GM11168 (cell line): ENCODE measurements around the gene CTXND1.
"Not testable (repeated sequence)": the region's sequence is repeated elsewhere in the genome, so short reads cannot be mapped to it uniquely, and the experiment has no call there.

Source experiments
- in situ Hi-C: fragments of 300-500 bp; cut with MboI; formaldehyde crosslinking; loops from one replicate; pipeline ENCODE4 v1.12.0; 2022; ENCODE audit warnings: low sequenced_read_pairs; ENCODE audit not compliant: unreplicated experiment

The CTXND1 gene

DNA sequence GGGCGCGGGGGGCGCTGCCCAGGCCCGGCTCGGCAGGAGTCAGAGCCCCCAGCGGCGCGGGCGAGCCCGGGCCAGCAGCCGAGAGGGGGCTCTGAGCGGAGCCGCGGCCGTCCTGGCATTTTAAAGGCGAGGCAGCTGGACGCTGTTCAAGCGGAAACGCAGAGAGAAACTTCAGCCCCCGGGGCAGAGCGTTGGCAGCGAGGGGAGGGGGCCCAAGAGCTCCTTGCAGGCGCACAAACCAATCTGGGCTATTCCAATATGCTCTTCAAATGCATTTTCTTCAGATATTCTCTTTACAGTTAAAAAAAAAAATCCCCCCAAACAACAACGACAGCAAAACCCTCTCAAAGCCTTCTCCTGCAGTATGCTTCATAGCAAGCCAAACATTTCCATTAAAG lies at the start of gene CTXND1:
Gene CTXND1, minus strand, starts transcription at position 93 of the 398 bp plus-strand sequence. CDS start 50,264 bp downstream, outside the sequence.
- in situ Hi-C loops, result no loop called here

DNA sequence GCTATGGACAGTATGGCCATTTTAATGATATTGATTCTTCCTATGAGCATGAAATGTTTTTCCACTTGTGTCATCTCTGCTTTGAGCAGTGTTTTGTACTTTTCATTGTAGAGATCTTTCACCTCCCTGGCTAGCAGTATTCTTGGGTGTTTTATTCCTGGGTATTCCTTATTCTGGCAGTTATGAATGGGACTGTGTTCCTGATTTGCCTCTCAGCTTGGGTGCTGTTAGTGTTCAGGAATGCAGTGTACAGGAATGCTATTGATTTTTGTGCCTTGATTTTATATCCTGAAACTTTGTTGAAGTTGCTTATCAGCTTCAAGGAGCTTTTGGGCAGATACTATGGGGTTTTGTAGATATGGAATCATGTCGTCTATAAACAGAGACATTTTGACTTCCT lies 49.5 kb upstream of the CTXND1 start:
- in situ Hi-C loops, result no loop called here

DNA sequence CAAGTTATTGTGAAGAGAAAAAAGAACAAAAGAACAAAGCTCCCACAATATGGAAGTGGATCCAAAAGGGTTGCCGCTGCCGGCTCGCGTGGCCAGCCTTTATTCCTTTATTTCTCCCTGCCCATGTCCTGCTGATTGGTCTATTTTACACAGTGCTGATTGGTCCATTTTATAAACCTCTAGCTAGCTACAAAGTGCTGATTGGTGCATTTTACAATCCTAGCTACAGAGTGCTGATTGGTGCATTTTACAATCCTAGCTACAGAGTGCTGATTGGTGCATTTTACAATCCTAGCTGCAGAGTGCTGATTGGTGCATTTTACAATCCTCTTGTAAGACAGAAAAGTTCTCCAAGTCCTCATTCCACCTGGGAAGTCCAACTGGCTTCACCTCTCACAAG lies 43.8 kb upstream of the CTXND1 start:
- in situ Hi-C loops, result not testable (repeated sequence)

DNA sequence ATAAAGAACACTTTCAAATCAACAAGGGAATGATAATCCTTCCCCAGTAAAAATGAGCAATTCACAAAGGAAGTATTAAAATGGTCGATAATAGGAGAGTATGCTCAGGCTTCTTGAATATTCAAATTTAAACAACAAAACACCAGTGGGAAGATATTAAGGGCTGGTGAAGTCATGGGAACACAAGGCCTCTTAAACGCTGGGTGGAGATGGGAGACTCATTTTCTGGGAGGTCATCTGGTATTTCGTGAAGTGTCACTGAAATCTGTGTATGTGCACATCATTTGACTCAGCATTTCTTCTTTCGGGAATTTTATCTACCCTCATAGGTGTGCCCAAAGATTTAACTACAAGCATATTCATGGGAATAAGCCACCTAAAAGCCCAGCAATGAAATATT lies 40.1 kb upstream of the CTXND1 start:
- in situ Hi-C loops, result no loop called here

DNA sequence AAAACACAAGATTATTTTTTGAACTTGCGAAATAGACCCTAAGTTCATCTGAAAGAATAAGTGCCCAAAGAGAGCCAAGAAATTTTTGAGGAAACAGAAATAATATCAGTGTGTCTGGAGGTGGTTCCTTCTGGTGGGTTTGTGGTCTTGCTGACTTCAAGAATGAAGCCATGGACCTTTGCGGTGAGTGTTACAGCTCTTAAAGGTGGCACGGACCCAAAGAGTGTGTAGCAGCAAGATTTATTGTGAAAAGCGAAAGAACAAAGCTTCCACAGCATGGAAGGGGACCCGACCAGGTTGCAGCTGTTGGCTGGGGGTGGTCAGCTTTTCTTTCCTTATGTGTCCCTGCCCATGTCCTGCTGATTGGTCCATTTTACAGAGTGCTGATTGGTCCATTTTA lies 38.9 kb upstream of the CTXND1 start:
- in situ Hi-C loops, result not testable (repeated sequence)

DNA sequence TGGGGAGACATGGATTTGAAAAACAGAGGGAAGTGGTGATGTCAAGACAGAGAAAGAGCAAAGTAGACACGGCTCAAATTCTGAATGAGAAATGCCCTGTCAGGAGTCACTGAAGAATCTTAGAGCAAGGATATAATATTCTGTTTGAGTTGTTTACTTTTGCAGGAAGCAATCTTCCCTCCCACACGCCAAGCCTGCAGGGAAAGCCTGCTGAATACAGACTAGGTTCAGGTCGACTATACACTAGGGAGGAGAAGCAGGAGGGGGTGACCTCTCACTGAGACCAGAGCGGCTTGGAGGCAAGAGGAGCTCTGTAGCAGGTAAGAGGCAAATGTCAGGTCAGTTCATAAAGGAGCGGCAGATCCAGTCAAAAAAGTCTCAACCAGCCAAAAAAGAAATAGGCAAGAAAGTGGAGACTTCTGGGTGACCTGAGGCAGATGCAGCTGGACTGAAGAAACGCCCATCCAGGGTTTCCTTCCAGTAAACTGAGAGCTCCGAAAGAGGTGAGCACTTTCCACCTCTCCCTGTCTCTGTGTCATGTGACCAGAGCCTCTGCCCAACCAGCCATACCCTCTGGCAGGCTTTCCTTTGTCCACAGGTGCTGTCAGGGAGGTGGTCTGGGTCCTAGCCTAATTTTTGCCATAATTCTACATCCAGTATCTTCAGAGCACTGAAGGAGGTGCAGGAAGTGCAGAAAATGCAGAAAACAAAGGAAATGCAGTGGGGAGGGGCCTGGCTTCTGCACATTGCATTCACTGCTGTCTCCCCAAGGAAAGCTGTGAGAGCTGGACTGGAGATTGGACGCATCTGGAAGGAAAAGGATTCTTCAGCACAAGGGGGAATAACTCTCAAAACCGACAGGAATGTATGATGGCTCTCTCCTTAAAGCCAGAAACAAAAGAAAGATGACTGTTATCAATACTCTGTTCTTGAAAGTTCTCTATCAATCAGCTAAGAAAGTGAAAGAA lies 37.8 kb upstream of the CTXND1 start:
- in situ Hi-C loops, result no loop called here

DNA sequence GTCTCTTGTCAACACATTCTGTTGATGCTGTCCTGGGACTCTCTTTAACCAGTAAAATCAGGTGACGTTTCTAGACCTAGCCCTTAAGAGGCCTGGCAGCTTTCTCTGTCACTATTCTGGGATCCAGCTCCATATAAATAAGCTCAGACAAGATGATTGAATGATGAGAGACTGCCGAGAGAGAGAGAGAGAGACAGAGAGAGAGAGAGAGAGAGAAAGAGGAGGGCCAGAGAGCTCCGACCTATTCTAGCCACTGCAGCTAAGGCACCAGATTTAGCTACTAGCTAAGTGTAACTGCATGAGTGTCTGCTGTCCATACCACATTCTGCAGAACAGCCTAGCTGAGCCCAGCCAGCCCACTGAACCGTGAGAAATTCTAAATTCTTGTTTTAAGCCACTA lies 36.1 kb upstream of the CTXND1 start:
- in situ Hi-C loops, result no loop called here

DNA sequence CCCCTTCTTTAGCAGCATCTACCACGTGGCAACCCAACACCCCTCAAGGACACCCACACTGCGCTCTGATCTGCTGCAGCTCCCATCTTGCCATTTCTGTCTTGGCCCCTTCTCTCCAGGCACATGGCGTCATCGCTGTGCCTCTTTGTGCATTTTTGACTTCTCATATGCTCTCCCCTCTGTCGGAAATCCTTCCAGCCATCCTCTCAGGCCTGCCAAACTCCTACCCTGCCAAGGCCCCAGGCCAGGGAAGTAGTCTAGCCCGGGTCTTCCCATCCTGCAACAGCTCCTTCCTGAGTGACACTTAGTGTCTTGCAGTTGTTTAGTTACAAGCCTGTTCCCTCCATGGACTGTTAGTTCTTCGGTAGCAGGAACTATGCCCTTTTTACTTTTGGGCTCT lies 34.0 kb upstream of the CTXND1 start:
- in situ Hi-C loops, result no loop called here

DNA sequence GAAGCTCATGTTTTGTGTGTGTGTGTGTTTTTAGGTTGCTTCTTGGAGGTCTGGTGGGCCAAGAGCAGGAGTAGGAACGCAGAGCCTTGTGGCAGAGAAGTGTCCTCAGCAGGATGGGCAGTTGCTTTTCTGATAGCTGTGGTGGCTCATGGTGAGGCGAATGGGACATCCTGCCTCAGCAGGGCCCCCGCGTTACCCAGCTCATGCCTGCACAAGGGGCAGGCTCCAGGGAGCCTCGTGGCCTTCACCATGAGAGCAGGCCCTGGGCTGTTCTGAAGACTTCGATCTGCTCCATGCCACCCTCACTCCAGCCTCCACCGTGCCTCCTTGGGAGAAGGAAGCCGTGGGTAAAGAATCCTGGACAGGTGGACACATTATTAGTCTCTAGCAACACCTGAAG lies 33.4 kb upstream of the CTXND1 start:
- in situ Hi-C loops, result no loop called here

DNA sequence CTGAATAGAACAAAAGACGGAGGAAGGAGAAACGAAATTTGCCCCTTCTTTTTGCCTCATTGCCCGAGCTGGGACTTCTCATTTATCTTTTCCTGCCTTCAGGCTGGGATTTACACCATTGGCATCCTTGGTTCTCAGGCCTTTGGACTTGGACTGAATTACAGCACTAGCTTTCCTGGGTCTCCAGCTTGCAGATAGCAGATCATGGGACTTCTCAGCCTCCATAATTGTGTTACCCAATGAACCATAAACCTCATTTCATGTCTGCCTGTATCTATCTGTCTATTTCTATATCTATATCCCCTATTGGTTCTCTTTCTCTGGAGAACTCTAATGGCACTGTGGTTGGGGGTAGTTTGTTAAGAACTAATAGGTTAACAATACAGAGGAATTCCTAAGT lies 31.5 kb upstream of the CTXND1 start:
- in situ Hi-C loops, result no loop called here

DNA sequence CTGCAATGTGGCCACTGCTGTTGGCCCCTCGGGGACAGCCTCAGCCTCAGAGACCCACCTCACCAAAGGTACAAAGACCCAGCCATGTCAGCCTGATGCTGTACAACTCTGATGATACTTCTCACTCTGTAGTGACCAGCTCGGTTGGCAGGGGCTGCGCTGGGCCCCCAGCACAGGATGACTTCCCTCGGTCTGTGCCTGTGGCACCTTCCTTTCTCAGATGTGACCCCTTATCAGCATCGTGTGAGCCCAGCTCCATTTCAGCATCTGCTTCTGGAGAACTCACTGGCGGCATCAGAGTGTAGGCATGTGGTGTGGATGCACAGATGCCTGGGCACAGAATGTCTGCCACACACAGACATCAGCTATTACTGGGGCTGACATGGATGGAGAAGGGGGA lies 25.1 kb upstream of the CTXND1 start:
- in situ Hi-C loops, result no loop called here

DNA sequence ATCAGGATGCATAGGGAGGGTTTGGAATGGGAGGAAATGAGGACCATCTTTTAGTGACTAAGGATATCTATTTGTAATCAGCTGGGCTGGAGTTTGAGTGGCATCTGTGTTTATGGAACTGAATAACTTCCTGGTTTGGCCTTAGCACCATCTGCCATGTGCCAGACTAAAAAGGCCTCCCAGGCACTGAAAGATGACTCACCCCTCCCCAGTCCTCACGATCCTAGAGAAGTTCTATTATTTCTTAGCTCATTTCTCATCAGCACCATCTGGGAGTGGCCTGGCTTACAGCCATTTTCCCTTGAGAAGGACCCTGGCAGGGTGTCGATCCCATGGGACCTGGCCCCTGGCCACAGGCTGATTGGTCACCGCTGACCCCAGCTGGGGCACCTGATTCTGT lies 23.9 kb upstream of the CTXND1 start:
- in situ Hi-C loops, result no loop called here

DNA sequence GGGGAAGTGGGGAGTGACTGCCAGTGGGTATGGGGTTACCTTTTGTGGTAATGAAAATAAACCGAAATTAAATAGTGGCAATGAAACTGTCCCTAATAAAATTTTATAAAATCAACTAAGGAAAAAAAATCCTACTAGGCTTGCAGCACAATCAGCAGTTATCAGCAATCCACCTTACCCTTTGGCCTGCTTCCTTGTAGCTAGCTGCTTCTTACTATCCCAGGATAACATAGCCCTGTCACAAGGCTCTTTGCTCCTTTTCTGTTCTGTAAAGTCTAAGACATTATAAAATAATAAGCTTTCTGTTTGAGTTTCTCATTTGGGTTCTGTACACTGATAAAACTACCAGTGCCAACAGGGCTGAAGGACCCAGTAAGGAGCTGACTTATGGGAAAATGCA lies 23.0 kb upstream of the CTXND1 start:
- in situ Hi-C loops, result no loop called here

DNA sequence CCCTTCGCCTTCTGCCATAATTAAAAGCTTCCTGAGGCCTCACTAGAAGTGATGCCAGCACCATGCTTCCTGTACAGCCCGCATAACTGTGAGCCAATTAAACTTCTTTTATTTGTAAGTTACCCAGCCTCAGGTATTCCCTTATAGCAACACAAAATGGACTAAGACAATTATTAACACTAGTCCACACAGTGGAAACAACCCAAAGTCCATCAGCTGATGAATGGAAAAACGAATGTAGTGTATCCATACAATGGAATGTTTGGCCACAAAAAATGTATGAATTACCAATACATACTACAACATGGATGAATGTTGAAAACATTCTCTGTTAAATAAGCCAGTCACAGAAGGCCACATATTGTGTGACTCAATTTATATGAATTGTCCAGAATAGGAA lies 22.5 kb upstream of the CTXND1 start:
- in situ Hi-C loops, result no loop called here

DNA sequence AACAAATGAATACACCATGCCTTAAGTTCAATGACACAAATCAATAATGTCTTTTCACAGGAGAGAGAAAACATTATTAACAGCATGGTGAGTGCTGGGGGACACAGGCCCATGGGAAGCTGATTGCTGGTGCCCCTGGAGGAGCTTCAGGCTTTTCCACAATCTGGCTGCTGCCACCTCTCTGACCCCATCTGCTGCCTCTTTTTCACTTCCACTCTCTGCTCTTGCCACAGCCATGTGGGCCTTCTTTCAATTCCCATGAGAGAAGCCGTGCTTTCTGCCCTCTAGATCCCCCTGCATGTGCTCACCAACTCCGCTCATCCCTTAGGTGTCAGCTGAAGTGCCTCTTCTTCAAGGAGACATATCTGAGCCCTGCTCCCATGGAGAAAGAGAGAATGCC lies 21.0 kb upstream of the CTXND1 start:
- in situ Hi-C loops, result no loop called here

DNA sequence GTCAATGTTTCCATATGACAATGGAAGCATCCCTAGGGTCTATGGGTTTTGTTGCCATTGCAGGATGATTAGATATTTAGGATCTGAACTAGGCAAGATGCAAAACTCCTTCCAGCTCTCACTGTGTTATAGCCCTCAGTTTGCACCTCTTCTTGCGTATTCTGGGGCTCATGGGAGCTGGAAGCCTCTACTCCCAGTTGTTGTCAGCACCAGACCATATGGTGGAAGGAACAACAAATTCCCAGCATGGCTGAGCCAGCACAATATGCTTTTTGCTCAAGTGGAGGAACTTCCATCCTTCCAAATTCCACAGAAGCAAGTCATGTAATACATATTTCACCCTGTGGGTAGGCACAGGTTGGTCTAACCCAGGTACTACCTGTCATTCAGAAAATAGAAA lies 18.5 kb upstream of the CTXND1 start:
- in situ Hi-C loops, result no loop called here

DNA sequence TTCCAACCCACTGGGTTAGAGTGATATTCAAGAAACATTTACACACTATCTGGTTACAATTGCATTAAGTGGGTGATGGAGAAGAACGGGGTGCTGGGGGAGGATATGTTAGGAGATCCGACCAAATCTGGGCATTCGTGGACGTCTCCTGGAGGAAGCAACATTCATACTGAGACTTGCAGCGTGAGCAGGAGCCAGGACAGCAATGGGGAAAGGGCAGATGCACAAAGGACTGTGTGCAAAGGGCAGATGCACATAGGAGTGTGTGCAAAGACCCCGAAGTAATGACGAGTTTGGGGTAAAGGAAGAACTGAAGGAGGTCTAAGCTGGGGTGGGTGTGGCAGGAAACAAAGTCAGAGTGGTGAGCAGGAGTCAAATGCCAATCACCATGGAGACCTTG lies 16.1 kb upstream of the CTXND1 start:
- in situ Hi-C loops, result no loop called here

DNA sequence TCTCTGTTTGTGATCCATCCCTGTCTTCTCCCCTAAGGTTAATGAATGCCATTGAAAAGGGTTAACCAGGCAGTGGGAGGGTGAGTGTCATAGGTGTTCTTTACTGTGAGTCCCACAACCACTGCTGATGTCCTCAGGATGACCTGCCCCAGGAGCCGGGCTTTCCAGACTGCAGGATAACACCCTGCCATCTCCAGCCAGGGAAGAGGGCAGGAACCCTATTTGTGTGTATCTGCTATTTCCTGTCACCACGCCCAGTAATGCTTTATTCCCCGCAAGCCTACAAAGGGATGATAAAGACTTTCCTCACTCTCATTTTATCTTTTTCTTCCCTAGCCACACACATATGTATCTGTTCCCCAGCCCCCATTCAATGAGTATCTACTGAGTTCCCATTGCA lies 15.6 kb upstream of the CTXND1 start:
- in situ Hi-C loops, result no loop called here

DNA sequence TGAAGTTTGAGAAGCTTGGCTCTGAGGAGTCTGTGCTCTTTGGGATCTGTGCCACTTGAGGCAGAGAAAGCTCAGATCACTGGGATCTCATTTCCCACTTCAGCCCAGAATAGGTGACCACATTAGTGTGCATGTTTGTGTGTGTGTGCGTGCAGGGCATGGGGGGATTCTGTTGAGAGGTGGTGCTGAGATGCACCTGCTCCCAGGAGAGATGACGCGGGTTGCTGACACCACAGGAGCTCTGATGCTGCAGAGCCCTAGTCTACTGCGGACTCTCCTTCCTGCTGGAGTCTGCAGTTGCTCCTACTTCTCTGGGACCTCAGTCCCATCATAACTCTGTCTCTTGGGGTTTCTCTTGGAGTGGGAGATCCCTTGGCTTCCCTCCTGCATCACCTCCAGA lies 14.7 kb upstream of the CTXND1 start:
- in situ Hi-C loops, result no loop called here

DNA sequence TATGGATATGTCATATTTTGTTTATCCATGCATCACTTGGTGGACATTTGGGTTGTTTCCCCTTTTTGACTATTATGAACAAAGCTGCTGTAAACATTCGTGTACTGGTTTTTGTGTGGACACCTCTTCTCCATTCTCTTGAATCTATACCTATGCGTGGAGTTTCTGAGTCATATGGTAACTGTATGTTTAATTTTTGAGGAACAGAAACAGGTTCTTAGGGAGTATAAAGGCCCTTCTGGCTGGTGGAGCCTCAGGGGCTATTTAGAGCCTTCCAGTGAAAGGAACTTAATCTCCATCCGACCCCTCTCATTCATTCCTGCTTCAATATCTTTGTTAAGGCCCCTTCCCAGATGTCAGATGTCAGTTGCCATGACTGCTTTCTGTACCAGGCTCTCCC lies 14.1 kb upstream of the CTXND1 start:
- in situ Hi-C loops, result no loop called here

DNA sequence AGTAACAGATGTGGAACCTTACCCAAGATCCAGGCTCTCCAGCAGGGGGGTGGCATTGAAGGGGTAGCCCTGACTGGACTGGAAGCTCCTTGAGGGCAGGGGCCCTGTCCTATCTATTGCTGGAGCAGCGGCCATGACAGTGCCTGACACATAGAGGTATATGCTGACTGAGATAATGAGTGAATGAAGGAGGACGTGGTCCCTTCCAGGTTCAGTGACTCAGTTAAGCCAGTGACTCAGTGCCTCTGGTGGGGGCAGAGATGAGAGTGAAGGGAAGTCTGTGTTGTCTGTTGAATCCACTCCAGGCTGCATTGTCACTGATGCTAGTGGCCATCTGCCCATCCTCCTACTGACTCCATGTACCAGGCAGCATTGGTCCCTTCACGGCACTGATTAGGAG lies 13.0 kb upstream of the CTXND1 start:
- in situ Hi-C loops, result no loop called here

DNA sequence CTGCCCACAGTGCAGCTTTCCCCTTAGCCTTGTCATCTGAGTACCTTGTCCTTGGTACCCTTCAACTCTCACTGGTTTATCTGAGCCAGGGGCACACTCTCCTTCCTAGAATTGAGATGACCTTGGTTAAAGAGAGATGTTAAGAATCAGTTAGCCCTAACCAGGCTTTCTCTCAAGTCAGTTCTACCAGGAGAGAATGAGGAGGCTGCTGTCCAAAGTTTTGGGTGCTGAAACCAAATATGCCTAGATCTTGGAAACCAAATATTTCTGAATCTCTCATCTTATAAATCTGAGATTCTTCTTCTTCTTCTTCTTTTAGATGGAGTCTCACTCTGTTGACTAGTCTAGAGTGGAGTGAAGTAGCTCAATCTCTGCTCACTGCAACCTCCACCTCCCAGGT lies 12.0 kb upstream of the CTXND1 start:
- in situ Hi-C loops, result no loop called here
